K562 (cell line): Measurements from ENCODE around the gene C2orf69. TPM values are rescaled to one million over a fixed set of nuclear protein-coding genes. Genes with fewer than 3 reads are reported as not detected.

Experiments
- AFF1 ChIP-seq, 2 experiments: fragments of 450-650 bp; IDR thresholded peaks; 2 replicates each; pipeline ENCODE4 v1.6.1; 2018; ENCODE audit warnings: mild to moderate bottlenecking in 2 of 2, low read depth in 1 of 2; ENCODE audit not compliant: partially characterized antibody in 2 of 2
- CC2D1A ChIP-seq: fragments of 450-650 bp; IDR thresholded peaks from 2 replicates; pipeline ENCODE4 v1.6.1; 2017; ENCODE audit warnings: mild to moderate bottlenecking
- FOXA3 ChIP-seq, 2 experiments: fragments of 450-650 bp in 1 of 2; sonication (generic) in 1 of 2; formaldehyde crosslinking; IDR thresholded peaks in 1 of 2; conservative IDR thresholded peaks in 1 of 2; 2 replicates each; pipeline versions ENCODE4 v1.4.0 to v1.8.0; 2020 to 2022; ENCODE audit warnings: mild to moderate bottlenecking in 2 of 2, missing genetic modification reagents in 1 of 2
- HNRNPK ChIP-seq: fragments of 200-400 bp; formaldehyde crosslinking; IDR thresholded peaks from one replicate; pipeline ENCODE4 v1.6.1; 2018; ENCODE audit warnings: mild to moderate bottlenecking, low read depth, low read length; ENCODE audit not compliant: poor library complexity, severe bottlenecking
- ILF3 ChIP-seq: fragments of 450-650 bp; IDR thresholded peaks from 2 replicates; pipeline ENCODE4 v1.6.1; 2018; ENCODE audit warnings: antibody characterized with exemption, mild to moderate bottlenecking, moderate library complexity, borderline replicate concordance
- MTA3 ChIP-seq: fragments of 450-650 bp; formaldehyde crosslinking; IDR thresholded peaks from 2 replicates; pipeline ENCODE4 v1.6.1; 2017; ENCODE audit warnings: mild to moderate bottlenecking, borderline replicate concordance
- NR4A1 ChIP-seq, 2 experiments: fragments of 250-450 bp in 1 of 2; fragments of 450-650 bp in 1 of 2; sonication (Bioruptor Pico) in 1 of 2; IDR thresholded peaks; 2 replicates each; pipeline versions ENCODE4 v1.4.0 to v1.6.1; 2016 to 2020; ENCODE audit warnings: mild to moderate bottlenecking in 2 of 2, missing compliant biosample characterization in 1 of 2, missing genetic modification characterization in 1 of 2, moderate library complexity in 1 of 2
- PHB ChIP-seq: fragments of 250-450 bp; sonication (Bioruptor Pico); IDR thresholded peaks from 2 replicates; pipeline ENCODE4 v1.5.0; 2021
- PHF20 ChIP-seq: fragments of 450-650 bp; IDR thresholded peaks from 2 replicates; pipeline ENCODE4 v1.6.1; 2018; ENCODE audit not compliant: partially characterized antibody
- RUNX1 ChIP-seq: sonication (generic); IDR thresholded peaks from 2 replicates; pipeline ENCODE4 v1.6.1; 2016; ENCODE audit warnings: antibody characterized with exemption, low read depth
- SP1 ChIP-seq: sonication (generic); formaldehyde crosslinking; IDR thresholded peaks from 2 replicates; pipeline ENCODE4 v1.8.1; 2022; ENCODE audit warnings: mild to moderate bottlenecking, missing genetic modification reagents
- SRSF7 ChIP-seq: fragments of 200-400 bp; formaldehyde crosslinking; optimal IDR thresholded peaks from 2 replicates; pipeline ENCODE3; 2017; ENCODE audit warnings: mild to moderate bottlenecking, low read depth, low read length
- STAT5B ChIP-seq: fragments of 250-450 bp; sonication (Bioruptor Pico); IDR thresholded peaks from 2 replicates; pipeline ENCODE4 v1.8.0; 2021; ENCODE audit warnings: mild to moderate bottlenecking, inconsistent platforms
- TAF1 ChIP-seq: IDR thresholded peaks from 2 replicates; pipeline ENCODE4 v1.6.1; 2011; ENCODE audit warnings: mild to moderate bottlenecking, low read length, moderate library complexity; ENCODE audit not compliant: insufficient read depth, control insufficient read depth, severe bottlenecking; ENCODE audit errors: extremely low read depth
- ZFPM2 ChIP-seq: fragments of 250-450 bp; sonication (Bioruptor Pico); IDR thresholded peaks from 2 replicates; pipeline ENCODE4 v1.5.1; 2022; ENCODE audit warnings: mild to moderate bottlenecking
- ZNF175 ChIP-seq: fragments of 200-800 bp; sonication (Bioruptor generic); IDR thresholded peaks from 2 replicates; pipeline ENCODE4 v1.6.1; 2016; ENCODE audit warnings: low read depth, mild to moderate bottlenecking, missing genetic modification characterization, missing compliant biosample characterization
- ZNF347 ChIP-seq: fragments of 450-650 bp; formaldehyde crosslinking; IDR thresholded peaks from 2 replicates; pipeline ENCODE4 v1.4.0; 2020; ENCODE audit warnings: low read depth, mild to moderate bottlenecking, moderate library complexity
- ZNF41 ChIP-seq: fragments of 250-450 bp; sonication (Bioruptor Pico); conservative IDR thresholded peaks from 2 replicates; pipeline ENCODE4 v1.4.0; 2020; ENCODE audit warnings: mild to moderate bottlenecking
- ZNF561 ChIP-seq: fragments of 450-650 bp; formaldehyde crosslinking; conservative IDR thresholded peaks from 2 replicates; pipeline ENCODE4 v1.4.0; 2020; ENCODE audit warnings: mild to moderate bottlenecking, moderate library complexity
- ZNF668 ChIP-seq: fragments of 250-450 bp; sonication (Bioruptor Pico); IDR thresholded peaks from 2 replicates; pipeline ENCODE4 v1.8.0; 2022; ENCODE audit warnings: mild to moderate bottlenecking, inconsistent platforms
- polyA plus RNA-seq, 8 experiments: library from polyadenylated mRNA; depleted of rRNA in 4 of 8; stranded (reverse) in 5 of 8; unstranded in 3 of 8; fragments of >200 nt; fragmentation: Nextera tagmentation in 2 of 8; fragmentation: Illumina TruSeq in 1 of 8; extraction: Ambion mirVana in 2 of 8; extraction: Trizol in 1 of 8; gene quantifications; 2 replicates each; pipeline versions ENCODE4 v1.2.1 to v1.2.3, GENCODE V29; 2011 to 2014; ENCODE audit warnings: inconsistent platforms in 1 of 8, missing spikeins in 1 of 8
- total RNA-seq, 7 experiments: library from RNA; depleted of rRNA in 6 of 7; stranded (reverse); fragments of >200 nt in 6 of 7; fragmentation: Illumina TruSeq in 2 of 7; extraction: Trizol in 2 of 7; gene quantifications; 2 replicates each; pipeline versions ENCODE4 v1.2.1 to v1.2.3, GENCODE V29; 2011 to 2021; ENCODE audit warnings: low replicate concordance in 1 of 7
- TF ChIP-seq, protein P1 (sequence below): sonication (generic); formaldehyde crosslinking; IDR thresholded peaks from 2 replicates; pipeline ENCODE4 v1.9.0; 2022; ENCODE audit warnings: mild to moderate bottlenecking, missing genetic modification reagents
- TF ChIP-seq, protein P2 (sequence below): fragments of 450-650 bp; IDR thresholded peaks from 2 replicates; pipeline ENCODE4 v1.6.1; 2014; ENCODE audit warnings: low read depth, mild to moderate bottlenecking, moderate library complexity, borderline replicate concordance

The C2orf69 gene
- total and polyA plus RNA-seq, 9 of the 15 experiments (the other 6 are each of a cell fraction or from before 2014, with no cell fraction given): 3.4 to 9.8 (median 5.7) TPM

DNA sequence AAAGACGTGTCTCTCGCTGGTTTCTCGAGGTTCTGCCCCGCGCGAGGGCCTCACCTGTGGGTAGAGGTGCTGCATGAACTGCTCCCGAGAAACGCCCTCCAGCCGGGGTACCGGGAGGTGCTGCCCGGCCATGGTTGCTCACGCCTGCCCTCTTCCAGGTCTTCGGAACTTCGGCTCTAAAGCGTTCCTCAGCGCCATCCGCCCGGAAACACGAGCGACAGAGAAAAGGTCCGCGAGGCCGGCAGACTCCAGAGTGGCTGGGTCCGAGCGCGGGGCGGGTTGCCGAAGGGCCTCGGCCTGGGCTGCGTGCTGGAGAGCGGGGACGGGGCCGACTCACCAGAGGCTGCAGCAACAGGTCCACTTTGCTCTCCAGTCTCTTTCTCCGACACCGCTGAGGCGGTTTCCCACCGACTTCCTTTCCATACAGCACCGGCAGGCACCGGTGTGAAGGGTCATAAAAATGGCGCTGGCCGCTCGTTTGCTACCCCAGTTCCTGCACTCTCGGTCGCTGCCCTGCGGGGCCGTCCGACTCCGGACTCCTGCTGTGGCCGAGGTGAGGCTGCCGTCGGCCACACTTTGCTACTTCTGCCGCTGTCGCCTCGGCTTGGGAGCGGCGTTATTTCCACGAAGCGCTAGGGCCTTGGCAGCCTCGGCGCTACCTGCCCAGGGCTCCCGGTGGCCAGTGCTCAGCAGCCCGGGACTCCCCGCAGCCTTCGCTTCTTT is 44.4 kb downstream of the C2orf69 start, which contains the start of the genes MAIP1 and TYW5 (continued):
- TF ChIP-seq STAT5B (CRISPR knock-in tag) (no peak), ZNF668 (CRISPR knock-in tag) (no peak), CC2D1A (peak; percentile 51; the same call in 1 of the 2 replicates), TAF1 (peak; percentile 95), SP1 (0 out of 2 replicates have a peak, but pooled peaks have one; percentile 37), SRSF7 (no peak), FOXA3 (CRISPR knock-in tag; conservative IDR thresholded peaks at IDR 0.05 in 1 of 2, IDR thresholded peaks at IDR 0.05 in 1 of 2) (no peak), ZNF347 (no peak), RUNX1 (no peak), PHB (CRISPR knock-in tag) (no peak), ZNF561 (CRISPR knock-in tag) (no peak), MTA3 (peak; percentile 87; the same call in 1 of the 2 replicates), ZFPM2 (CRISPR knock-in tag) (no peak), ZNF175 (no peak), HNRNPK (no peak), AFF1 (IDR thresholded peaks at IDR 0.05; ENCODE audit: low read depth in 1 of 2, partially characterized antibody in 2 of 2) (peak in 1 of 2 experiments; percentile 46), ILF3 (no peak), ZNF41 (CRISPR knock-in tag) (no peak), PHF20 (peak; percentile 93), NR4A1 (CRISPR knock-in tag; IDR thresholded peaks at IDR 0.05) (no peak), NR4A1 (tag; IDR thresholded peaks at IDR 0.05) (peak; percentile 70; the same call in 1 of the 2 replicates)
- TF ChIP-seq, protein P1, sequence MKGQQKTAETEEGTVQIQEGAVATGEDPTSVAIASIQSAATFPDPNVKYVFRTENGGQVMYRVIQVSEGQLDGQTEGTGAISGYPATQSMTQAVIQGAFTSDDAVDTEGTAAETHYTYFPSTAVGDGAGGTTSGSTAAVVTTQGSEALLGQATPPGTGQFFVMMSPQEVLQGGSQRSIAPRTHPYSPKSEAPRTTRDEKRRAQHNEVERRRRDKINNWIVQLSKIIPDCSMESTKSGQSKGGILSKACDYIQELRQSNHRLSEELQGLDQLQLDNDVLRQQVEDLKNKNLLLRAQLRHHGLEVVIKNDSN (CRISPR knock-in tag): no peak
- TF ChIP-seq, protein P2, sequence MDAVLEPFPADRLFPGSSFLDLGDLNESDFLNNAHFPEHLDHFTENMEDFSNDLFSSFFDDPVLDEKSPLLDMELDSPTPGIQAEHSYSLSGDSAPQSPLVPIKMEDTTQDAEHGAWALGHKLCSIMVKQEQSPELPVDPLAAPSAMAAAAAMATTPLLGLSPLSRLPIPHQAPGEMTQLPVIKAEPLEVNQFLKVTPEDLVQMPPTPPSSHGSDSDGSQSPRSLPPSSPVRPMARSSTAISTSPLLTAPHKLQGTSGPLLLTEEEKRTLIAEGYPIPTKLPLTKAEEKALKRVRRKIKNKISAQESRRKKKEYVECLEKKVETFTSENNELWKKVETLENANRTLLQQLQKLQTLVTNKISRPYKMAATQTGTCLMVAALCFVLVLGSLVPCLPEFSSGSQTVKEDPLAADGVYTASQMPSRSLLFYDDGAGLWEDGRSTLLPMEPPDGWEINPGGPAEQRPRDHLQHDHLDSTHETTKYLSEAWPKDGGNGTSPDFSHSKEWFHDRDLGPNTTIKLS: peak; percentile 79
